Left cardiac atrium (tissue), 4 donors: ENCODE data around the gene CTDSPL. TPM values are rescaled to one million over a fixed set of nuclear protein-coding genes. Genes with fewer than 3 reads are reported as not detected.
"Not testable (repeated sequence)": the region's sequence is repeated elsewhere in the genome, so short reads cannot be mapped to it uniquely, and the experiment has no call there.

Experiments
- ATAC-seq, 2 donors: fragments of 200-7000 bp; cut with Tn5 transposase; one replicate each; pipeline ENCODE4 v1.9.1; 2020; ENCODE audit warnings: mild to moderate bottlenecking in 2 of 2, moderate library complexity in 2 of 2
- DNase-seq: peaks from one replicate; pipeline ENCODE4 v3.0.0-alpha.2; 2020
- intact Hi-C, 2 donors: fragments of 100-400 bp; cut with DNase I; formaldehyde crosslinking; loops; one replicate each; pipeline versions ENCODE4 v1.14.1 to v1.15.1; 2022 to 2023
- long read RNA-seq: library from polyadenylated mRNA; unstranded; transcript quantifications from one replicate; pipeline ENCODE4 v2.0.0, GENCODE V29; 2021
- total RNA-seq, 2 donors: library from RNA; stranded (reverse); fragmentation: NEBNext Ultra II Directional; extraction: Animal tissue kit (Norgen Biotek cat#: 25700); gene quantifications; one replicate each; pipeline ENCODE4 v1.2.1, GENCODE V29; 2021
- donor health status: DM: no; HTN: yes; CAD: no.
- donor health status: DM: no; HTN: yes; CAD: no; lungs with severe emphysema.
- donor health status: DM: yes; HTN: yes; CAD: no.
- donor health status: Dilated cardiomyopathy.

Gene CTDSPL, protein sequence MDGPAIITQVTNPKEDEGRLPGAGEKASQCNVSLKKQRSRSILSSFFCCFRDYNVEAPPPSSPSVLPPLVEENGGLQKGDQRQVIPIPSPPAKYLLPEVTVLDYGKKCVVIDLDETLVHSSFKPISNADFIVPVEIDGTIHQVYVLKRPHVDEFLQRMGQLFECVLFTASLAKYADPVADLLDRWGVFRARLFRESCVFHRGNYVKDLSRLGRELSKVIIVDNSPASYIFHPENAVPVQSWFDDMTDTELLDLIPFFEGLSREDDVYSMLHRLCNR
- 10 to 100 TPM; 46.4 to 50.2 TPM for total RNA-seq
- long read RNA-seq, full-length matches to known transcripts, result 1 of 19 reads
- long read RNA-seq, partial matches to known transcripts, result 16 of 19 reads
- long read RNA-seq, other reads (novel, unspliced or antisense), result 2 of 19 reads

DNA sequence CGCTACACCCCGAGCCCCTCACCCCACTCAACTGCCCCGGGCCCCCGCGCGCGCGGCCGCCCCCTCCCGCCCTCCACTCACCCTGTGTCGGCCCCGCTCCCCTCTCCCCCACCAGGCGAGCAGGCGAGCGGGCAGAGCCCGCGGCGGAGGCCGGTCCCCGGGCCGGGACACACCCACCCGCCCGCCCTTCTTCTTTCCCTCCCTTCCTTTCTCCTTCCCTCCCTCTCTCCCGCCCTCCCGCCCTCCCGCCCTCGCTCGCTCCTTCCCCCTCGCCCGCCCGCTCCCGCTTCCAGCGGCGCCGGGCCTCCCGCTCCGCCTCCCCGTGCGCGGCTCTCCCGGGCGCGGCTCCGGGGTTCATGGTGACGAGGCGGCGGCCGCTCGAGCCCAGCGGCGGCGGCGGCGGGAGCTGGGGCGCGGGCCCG is at the start of gene CTDSPL:
TSS of gene CTDSPL (plus strand) at position 261 of the 422 bp plus-strand sequence. CDS start 320 bp downstream, outside the sequence.
- ATAC-seq, result peak; percentile 46
- peak; percentile 48 for DNase-seq
- intact Hi-C loops, result no loop called here

DNA sequence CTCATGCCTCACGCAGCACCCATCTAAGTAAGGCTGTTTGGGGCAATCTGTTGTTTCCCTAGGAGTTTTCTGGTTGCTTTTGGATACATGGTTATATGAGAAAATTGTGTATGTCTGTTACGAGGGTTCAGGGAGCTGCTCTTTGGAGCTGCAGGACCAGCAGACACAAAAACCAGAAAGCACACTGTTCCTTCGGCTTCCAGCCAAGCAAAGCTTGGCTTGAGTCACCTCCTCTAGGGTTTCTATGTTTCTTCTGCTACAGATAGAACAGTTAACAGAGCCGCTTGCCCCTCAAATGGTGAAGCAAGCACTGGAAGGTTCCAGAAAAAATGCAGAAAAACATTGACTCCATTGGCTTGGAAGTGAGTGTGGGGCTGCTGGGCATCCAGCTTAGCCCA is 49.2 kb upstream of the CTDSPL start:
- DNase-seq (peak; percentile 39), ATAC-seq (peak; percentile 36 to 45)
- intact Hi-C loops, result no loop called here

DNA sequence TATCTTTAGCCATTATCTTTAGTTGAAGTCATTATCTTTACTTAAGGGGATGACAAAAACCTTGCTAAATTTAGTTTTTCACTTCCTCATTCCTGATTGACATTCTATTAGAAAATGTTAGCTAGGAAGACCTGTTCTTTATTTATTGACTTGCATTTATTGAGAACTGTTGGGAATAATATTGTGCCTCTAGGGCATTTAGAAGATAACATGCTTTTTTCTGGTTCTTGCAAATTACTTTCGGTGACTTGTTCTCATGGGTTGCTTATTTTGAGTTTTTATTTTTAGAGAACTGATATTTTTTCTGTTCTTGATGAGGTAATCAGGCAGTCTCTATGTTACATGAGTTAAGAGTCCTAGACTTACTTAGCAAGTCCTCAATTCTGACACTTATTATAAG is 48.3 kb upstream of the CTDSPL start:
- no peak for ATAC-seq
- intact Hi-C loops, result no loop called here
- no peak for DNase-seq

DNA sequence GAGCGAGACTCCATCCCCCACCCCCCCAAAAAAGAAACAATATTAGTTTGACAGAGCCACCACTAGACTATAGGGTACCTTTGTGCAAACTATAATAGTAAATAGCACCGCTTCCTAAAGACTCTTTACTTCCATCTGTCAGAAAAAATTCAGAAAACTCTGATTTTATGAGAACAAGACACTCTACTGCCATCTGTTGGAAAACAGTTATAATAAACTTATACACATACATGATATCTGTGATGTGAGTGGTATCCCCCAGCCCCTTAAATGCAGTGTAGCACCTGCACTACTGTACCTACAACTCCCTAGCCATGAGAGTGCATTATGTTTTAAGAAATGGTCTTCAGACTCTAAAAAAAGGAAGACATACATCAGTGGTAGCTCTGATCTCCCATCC is 47.1 kb upstream of the CTDSPL start:
- ATAC-seq, result no peak
- intact Hi-C loops, result no loop called here

DNA sequence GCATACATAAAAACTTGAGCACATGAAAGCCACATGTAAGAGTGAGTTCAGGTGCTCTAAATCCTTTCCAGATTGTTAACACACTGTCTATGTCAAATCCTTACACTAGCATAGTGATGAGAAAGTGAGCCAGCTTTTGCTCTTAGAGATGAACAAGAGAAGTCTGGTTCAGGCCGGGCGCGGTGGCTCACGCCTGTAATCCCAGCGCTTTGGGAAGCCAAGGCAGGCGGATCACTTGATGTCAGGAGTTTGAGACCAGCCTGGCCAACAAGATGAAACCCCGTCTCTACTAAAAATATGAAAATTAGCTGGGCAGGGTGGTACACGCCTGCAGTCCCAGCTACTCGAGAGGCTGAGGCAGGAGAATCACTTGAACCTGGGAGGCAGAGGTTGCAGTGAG is 46.5 kb upstream of the CTDSPL start:
- ATAC-seq, DNase-seq, intact Hi-C loops: not testable (repeated sequence)

More for the DNA sequence above, 47.1 kb upstream of the CTDSPL start:
- no peak for DNase-seq

DNA sequence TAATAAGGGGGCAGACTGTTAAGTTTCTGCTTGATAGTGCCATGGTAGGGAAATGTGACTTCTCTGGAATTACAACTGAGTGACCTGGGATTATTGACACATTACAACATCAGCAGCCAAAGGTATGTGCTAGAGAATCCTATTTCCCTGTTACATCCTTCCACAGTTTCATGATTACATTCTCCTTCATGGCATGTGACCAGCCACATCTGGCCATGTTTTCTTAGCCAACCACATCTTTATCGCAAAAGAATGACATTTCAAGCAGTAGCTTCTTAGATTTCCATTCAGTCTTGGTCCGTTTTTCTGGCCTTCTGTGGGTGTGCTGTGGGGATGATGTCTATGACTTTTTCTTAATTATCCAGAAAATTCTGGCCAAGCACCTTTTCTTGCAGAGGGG is 45.4 kb upstream of the CTDSPL start:
- no peak for DNase-seq
- intact Hi-C loops, result no loop called here
- no peak for ATAC-seq

DNA sequence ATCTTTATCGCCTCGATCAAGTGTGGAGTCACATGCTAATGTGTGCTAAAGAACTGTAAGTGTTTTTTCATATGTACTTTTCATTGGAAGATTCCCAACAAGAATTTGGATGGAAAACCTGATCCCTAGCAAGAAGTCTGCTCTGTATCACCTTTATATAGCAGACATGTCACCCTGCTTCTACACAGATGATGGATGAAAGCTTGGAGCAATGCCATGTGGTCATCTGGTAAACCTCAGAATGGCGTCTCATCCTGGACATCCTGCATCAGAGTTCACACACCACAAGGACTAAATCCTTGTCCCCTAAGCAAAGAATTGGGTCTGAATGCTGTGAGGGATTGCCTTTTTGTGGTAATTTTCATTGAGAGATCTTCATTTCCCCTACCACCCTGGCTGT is 42.1 kb upstream of the CTDSPL start:
- DNase-seq (no peak), ATAC-seq (peak; percentile 27 to 31)
- intact Hi-C loops, result no loop called here

DNA sequence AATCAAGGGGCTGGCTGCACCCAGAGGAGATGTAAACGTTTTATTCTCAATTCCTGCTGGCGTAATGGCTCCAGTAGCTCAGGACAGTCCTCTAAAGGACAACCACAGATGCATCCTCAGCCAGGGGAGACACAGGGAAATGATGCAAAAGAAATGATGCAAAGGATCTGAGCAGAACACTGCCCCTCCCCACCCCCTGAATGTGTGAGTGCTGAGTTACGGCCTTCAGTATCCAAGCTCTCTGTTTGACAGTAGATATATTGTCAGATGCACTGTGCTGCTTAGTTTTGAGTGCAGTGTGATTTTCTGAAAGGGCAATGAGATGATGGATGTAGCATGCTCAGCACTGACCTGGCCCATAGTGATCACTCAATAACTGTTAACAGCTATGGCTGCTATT is 41.4 kb upstream of the CTDSPL start:
- intact Hi-C loops, result no loop called here
- DNase-seq (no peak), ATAC-seq (no peak)

DNA sequence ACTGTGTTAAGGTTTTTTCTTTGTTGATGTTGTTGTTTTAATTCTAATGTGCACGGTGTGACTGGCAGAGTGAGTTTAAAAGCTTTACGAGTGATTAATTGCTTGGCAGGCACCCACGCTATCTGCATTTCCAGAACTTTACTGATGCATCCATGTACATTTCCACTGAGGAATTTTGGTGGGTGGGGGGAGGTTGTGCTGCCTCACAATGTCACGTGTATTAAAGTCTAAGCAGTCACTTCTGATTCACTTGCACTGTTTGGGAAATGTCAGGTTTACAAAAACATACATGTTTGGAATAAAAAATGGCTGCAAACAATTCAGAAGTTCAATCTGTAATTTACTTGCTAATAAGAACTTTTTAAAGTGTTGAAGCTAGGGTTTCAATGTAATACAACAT is 38.5 kb upstream of the CTDSPL start:
- DNase-seq, result no peak
- peak in 1 of 2 donors; percentile 23 for ATAC-seq
- intact Hi-C loops, result no loop called here

DNA sequence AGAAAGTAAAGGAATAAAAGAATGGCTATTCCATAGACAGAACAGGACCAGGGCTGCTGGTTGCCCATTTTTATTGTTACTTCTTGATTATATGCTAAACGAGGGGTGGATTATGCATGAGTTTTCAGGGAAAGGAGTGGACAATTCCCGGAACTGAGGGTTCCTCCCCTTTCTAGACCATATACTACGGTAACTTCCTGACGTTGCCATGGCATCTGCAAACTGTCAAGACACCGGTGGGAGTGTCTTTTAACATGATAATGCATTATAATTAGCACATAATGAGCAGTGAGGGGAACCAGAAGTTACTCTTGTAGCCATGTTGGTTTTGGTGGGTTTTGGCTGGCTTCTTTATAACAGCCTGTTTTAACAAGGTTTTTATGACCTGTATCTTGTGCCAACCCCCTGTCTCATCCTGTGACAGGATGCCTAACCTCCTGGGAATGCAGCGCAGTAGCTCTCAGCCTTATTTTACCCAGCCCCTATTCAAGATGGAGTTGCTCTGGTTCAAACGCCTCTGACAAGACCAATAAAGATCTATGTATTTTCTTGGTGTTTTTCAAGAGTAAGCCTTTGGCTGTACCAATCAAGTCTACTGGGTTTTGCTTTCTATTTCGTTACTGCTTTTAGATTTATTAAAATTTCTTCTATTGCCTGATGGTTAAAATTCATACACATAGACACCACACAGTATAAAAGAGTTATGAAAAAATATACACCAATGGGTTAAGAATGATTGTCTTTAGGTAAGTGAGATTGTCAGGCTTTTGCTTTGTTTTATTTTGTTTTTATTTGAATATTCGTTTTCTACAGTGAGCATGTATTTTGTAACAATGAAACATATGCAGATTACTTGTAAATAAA is 37.4 kb upstream of the CTDSPL start:
- intact Hi-C loops, result no loop called here
- DNase-seq, result no peak
- no peak for ATAC-seq

DNA sequence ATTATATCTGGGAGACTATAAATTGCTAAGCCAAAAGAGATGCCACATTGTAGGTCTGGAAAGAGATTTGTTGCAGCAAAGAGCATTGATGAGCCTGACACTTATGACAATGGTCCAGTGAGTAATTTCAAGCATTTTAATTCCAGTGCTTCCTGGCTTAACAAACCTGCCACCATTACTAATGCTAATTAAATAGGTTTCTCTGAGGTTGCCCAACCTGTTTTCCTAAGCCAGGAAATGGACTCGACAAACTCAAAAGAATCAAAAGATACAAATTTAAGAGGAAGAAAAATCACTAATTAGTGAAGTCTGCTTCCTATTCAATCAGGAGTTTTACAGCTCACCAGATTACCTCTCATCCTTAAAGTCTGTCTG is 36.7 kb upstream of the CTDSPL start:
- intact Hi-C loops, result no loop called here
- DNase-seq, result no peak
- ATAC-seq, result no peak

DNA sequence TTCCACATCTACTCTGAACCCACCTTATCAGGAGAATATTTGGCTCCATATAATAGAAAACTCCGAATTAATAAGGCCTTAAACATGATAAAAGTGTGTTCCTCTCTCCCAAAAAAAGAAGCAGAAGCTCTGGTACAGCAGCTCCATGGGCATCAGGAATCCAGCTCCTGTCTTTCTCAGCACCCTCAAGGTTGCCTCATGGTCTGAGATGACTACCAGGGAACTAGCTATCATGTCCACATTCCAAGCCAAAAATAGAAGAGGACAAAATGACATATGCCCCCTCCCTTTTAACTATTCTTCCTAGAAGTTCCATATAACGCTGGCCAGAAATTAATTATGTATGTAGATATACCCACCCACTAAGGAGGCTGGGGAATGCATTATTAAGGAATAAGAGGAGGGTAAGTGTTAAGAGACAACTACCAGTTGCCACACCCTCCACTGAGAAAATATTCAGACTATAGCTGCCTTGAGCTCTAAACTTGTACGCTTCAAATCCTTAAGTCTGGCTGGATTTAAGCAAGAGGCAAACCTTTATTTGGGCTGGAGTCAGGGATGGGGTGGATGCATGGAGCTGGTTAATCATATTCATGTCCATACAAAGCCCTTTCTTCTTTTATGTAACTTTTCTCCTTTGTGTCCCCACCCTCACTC is 35.8 kb upstream of the CTDSPL start:
- ATAC-seq (peak in 1 of 2 donors; percentile 28), DNase-seq (no peak)
- intact Hi-C loops, result no loop called here

DNA sequence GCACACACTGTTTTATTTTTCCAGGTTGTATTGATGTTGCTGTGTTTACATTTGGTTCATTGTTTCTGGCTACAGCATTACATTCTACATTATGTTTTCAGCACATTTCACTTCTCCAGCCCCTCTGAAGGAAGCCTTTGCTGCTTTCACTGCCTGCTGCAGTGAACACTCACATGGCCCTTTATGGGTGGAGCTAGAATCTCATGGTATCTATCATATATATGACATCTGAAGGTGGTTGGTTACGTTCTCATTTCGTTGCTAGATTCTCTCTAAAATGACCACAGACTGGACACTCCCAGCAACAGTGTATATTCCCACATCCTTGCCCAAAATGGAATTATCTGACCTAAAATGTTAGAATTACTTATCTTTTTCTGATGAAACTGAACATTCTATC is 35.2 kb upstream of the CTDSPL start:
- intact Hi-C loops, result no loop called here
- ATAC-seq (no peak), DNase-seq (no peak)

DNA sequence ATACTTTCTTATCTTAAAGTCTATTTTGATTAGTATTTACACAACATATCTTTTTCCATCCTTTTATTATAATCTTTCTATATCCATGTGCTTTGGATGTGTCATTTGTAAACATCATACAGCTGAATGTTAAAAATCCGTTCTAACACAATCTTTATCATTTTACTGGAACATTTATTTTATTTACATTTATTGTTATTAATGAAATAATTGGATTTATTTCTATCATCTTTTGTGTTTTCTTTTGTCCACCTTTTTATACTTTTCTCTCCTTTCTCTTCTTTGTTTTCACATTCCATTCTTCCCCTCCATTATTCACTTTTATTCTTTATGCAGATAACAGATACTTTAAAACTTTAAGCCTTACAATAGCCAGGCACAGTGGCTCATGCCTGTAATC is 34.7 kb upstream of the CTDSPL start:
- ATAC-seq, result no peak
- no peak for DNase-seq

DNA sequence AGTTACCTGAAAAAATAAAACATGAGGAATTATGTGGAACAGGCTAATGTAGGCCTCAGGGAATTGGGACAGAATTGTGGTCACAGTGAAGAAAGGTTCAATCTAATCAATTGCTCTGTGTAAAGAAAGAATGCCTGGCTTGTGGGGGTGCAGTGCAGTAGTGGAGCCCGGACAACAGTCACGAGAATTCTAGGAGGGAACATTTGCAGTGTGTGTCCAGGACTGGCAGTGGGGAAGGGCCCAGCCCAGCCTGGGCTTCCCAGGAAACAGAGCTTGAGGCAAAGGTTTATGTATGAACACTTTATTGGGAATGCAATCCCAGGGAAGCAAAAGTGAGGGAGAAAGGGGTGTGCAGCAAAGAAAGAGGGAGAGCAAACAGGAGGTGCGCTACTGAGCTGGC is 29.2 kb upstream of the CTDSPL start:
- ATAC-seq, result no peak
- intact Hi-C loops, result no loop called here
- no peak for DNase-seq

More for the DNA sequence above, 34.7 kb upstream of the CTDSPL start:
- intact Hi-C loops, result no loop called here

DNA sequence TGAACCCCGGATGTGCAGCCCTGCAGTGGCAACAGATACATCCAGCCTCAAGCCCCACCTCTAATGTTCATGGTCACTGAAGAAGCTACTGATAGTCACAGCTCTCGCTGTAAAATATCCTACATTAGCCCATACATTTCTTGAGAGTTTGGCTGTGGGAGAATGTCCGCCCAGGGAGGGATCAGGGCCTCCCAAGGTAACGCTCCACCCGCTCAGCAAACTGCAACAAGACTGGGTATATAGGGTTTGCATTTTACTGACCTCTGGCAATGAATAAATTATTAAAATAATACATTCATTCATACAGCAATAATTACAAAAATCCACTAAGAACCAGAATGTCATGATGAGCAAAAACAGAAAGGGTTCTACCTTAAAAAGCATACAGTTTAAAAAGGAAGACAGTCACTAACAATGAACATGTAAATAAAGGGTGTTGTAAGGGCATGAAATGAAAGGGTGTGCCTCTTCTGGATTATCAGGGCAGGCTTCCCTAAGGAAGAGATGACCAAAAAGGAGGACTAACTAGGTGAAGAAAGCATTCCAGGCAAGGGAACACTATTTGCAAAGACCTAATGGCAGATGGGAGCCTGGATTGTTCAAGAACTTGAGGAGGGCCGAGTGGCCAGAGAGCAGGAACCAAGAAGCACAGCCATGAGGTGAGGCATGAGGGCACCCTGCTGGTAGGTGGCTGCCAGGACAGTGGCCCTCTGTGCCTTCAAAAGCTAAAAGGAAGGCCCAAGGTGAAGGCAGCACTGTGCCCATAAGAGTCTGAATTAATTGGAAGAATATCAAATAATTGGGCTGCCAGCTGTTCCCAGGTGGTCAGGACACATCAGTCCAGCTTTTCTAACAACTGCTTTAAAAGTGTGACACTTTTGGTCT is 28.1 kb upstream of the CTDSPL start:
- ATAC-seq, result no peak
- no peak for DNase-seq
- intact Hi-C loops, result no loop called here

DNA sequence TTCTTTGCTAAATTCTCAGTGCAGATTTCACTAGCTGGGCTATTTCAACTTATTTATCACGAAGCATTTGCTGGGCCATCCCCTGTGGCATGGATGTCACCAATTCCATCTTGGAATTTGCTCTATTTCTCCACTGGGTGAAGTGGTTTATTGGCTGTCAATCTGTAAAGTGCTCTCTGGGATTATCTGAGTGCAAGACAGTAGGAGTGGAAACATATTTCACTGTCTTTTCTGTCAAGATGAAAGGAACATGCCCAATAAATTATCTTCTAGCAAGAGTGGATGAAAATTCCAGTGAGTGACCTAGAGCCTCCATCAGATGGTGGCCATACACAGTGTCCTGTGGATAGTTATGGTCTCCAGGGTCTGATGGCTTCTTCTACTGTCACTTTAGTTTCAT is 25.1 kb upstream of the CTDSPL start:
- intact Hi-C loops, result no loop called here
- ATAC-seq (no peak), DNase-seq (no peak)

DNA sequence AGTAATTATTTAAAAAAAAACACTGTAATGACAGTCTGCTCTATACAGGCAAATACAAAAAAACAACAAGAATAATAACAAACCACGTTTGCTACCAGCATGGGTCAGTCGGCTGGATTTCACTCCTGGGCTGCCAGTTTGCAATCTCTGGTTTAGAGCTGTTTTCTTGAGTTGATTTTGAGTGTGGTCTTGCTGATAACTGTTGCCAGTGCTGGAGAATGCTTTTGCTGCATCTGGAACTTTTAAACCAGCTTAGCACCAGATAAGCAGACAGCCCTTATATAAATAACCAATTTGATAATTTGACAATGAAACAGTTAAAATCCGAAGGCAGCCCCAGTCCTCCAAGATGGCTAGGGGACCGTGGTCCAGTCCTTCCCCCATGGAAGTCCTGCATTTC is 14.0 kb upstream of the CTDSPL start:
- ATAC-seq, result no peak
- intact Hi-C loops, result no loop called here

More for the DNA sequence above, 14.0 kb upstream of the CTDSPL start:
- DNase-seq, result no peak
